Transverse colon (tissue), 4 donors: ENCODE data around the gene C1QTNF1.

ENCODE experiments used
- CTCF ChIP-seq, 5 experiments: fragments of 200-600 bp in 3 of 5; fragments of 450-650 bp in 2 of 5; sonication (generic) in 3 of 5; IDR thresholded peaks; 1 replicate in 2 of 5; 2 replicates in 3 of 5; pipeline ENCODE4 v1.5.1; 2016 to 2017; ENCODE audit warnings: antibody characterized with exemption in 5 of 5, inconsistent platforms in 3 of 5, mild to moderate bottlenecking in 2 of 5, moderate library complexity in 1 of 5
- EP300 ChIP-seq: sonication (generic); formaldehyde crosslinking; IDR thresholded peaks from one replicate; pipeline ENCODE4 v1.6.1; 2017; ENCODE audit warnings: antibody characterized with exemption, low read depth
- POLR2AphosphoS5 ChIP-seq, 3 donors: sonication (generic); formaldehyde crosslinking; IDR thresholded peaks; one replicate each; pipeline ENCODE4 v1.6.1; 2016; ENCODE audit warnings: antibody characterized with exemption in 3 of 3

- TF ChIP-seq CTCF (IDR thresholded peaks at IDR 0.05), result no peak
- TF ChIP-seq EP300, result no peak
- TF ChIP-seq POLR2AphosphoS5 (IDR thresholded peaks at IDR 0.05), result no peak
Measured at GRCh38 chr17:78981010-78981888, 42.7 kb upstream of the C1QTNF1 start.
